ENCODE data around the gene TCF12.

GRCh38 chr15:57033715-57034439 is 115.4 kb downstream of the TCF12 start:
- TF ChIP-seq CTCF (IDR thresholded peaks at IDR 0.05; ENCODE audit: control extremely low read depth in 1 of 3, insufficient read depth in 1 of 3, low read depth in 1 of 3, low read length in 3 of 3), result no peak
- TF ChIP-seq, protein P1, sequence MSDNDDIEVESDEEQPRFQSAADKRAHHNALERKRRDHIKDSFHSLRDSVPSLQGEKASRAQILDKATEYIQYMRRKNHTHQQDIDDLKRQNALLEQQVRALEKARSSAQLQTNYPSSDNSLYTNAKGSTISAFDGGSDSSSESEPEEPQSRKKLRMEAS (IDR thresholded peaks at IDR 0.05), result no peak
- no peak for TF ChIP-seq CBX5 (IDR thresholded peaks at IDR 0.05; ENCODE audit: low read depth, low read length)
- no peak for TF ChIP-seq EP300 (IDR thresholded peaks at IDR 0.05; ENCODE audit: borderline replicate concordance in 1 of 2, low read depth in 2 of 2, low read length in 2 of 2)
- TF ChIP-seq YY1 (IDR thresholded peaks at IDR 0.05; ENCODE audit: low read depth, low read length), result no peak
- no peak for TF ChIP-seq RFX5 (IDR thresholded peaks at IDR 0.05; ENCODE audit: borderline replicate concordance, low read depth, low read length)
- TF ChIP-seq EZH2 (IDR thresholded peaks at IDR 0.05; ENCODE audit: low read depth, low read length, severe bottlenecking), result no peak
- TF ChIP-seq CBX8 (IDR thresholded peaks at IDR 0.05; ENCODE audit: borderline replicate concordance, low read depth, low read length), result no peak
- no peak for TF ChIP-seq CHD2 (IDR thresholded peaks at IDR 0.05; ENCODE audit: low read length)
- no peak for TF ChIP-seq PHF8 (conservative IDR thresholded peaks at IDR 0.05; ENCODE audit: low read depth, low read length)
